ENCODE data around the gene KRT33B.
"Not testable (repeated sequence)": the region's sequence is repeated elsewhere in the genome, so short reads cannot be mapped to it uniquely, and the experiment has no call there.

The KRT33B gene

DNA sequence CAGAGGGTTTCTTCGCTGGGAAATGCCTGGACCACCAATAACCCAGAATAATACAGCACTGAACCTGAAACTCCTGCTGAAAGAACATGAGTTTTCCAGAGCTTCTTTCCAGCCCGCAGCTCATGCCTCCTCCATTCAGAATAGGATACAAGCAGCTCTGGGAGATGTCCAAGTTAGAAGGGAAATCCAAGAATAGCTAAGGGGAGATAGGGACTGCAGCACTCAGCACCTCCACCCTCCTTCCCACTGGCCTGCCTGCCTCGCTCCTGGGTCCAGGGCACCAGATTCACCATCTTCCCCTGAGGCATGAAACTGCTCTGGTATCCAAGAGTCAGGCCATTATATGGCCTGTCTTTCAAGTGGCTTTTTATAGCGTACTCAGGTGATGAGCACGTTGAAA, 23.7 kb upstream of the KRT33B start:
- no peak for DNase-seq

DNA sequence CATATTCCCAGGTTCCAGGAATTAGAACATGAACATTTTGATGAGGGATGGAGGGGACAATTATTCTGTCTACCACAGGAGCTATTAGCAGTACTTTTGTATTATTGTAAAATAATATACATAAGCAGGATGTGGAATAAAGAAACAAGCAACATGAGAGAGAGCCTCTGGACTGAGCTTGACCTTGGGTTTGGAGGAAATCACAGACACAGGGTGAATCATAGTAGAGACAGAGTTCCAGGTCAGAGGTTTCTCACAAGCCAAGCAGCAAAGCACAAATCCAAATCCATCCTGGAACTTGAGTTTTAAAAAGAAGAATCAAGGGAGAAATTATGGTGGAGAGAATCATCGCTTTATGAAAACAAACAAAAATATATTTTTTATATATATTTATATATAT, 22.7 kb upstream of the KRT33B start:
- no peak for DNase-seq

DNA sequence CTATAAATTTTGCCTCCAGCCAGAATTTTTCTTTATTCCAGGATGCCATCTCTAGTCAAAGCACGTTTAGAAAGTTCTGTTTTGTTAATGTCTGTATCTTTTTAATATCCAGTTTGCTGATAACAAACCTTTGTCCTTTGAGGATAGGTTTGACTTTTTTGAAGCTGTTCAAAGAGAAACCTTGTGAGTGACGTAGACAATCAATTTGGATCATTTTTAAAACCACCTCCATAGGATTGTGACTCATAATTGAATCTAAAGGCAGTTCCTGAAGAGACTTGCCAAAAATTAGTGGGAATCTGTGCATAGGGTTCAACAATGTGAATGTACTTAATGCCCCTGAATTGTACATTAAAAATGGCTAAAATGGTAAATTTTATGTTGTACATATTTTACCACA, 21.9 kb upstream of the KRT33B start:
- DNase-seq: no peak

DNA sequence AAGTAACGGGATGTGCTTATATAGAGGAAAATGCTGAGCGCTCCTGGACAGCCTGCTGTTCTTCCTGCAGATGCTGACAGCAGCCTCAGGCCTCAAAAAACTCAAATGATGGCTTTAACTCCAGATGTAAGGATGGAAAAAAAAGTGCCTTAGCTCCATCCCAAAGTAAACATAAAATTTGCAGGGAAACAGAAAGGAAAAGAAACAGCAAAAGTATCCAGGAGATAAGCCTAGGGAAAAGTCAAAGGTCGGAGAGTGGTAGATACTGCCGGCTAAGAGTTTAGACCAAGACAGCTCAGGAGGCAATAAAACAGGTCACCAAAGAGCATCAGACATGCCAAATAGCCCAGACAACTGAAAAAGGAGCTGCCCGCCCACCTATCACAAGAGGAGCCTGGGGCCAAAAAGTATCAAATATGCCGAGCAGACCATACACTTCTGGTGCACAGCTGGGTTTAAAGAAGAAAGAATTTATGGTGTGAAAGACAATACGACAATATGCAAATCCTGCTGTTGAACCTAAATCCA, 20.9 kb upstream of the KRT33B start:
- DNase-seq: no peak

DNA sequence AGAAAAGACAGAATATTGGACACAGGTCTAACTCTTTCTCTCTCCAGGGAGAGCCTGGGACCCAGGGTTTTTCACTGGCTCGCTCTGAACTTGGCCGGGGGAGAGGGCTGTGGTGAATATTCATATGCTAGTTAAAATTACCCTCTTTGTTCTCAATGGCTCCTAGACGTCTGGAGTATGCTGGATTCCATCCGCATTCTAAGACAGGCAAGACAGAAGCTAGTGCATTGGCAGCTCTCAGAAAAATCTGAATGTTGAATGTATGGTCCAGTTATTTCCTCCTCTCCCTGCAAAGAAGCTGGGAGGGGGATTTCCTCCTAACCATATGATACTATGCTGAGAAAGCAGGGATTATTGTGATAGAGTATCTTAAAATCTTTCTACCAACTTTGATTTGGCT, 18.1 kb upstream of the KRT33B start:
- DNase-seq: no peak

DNA sequence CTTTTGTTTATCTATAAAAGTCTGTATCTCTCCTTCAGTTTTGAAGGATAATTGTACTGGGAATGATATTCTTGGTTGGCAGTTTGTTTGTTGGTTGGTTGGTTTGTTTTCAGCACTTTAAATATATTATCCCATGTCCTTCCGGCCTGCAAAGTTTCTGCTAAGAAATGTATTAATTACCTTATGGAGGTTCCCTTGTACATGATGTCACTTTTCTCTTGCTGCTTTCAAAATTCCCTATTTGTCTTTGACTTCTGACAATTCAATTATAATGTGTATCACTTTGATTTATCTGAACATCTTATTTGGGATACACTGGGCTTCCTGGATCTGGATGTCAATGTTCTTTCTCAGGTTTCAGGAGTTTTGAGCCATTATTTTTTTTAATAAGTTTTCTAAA, 16.6 kb upstream of the KRT33B start:
- DNase-seq: no peak

DNA sequence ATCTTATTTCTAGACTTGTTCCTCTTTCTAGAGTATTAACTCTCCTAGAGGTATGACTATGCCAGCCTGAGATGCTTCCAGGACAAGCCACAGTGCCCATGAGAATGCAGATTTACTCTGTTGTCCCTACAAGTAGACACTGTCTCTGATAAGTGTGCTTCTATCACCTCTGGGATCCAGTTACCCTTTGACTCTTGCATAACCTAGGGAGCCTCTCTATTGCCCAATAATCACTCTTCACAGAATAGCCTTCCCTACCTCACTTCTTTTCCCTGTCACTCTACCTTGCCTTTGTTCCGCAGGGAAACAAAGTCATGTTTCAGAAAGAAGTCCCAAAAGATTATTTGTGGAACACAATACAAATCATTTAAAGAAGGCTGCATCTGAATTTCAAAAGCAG, 14.1 kb upstream of the KRT33B start:
- no peak for DNase-seq

DNA sequence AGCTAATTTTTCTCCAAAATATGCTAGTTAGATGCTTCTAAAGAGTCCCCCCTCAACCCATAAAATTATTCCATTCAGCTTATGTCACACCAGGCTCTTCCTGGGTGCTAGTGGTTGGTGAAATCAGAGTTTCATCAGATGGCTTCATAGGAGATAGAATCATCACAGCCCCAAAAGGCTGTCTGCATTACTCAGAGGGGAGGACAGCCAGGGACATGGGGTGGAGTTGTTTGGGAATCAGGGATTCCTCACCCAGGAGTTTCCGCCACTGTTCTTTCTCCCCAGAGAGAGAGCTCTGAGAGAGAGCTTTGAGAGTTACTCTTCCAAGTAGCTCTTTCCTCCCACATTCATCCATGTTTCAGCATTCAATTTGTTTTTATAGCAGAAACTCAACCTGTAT, 12.8 kb upstream of the KRT33B start:
- no peak for DNase-seq

DNA sequence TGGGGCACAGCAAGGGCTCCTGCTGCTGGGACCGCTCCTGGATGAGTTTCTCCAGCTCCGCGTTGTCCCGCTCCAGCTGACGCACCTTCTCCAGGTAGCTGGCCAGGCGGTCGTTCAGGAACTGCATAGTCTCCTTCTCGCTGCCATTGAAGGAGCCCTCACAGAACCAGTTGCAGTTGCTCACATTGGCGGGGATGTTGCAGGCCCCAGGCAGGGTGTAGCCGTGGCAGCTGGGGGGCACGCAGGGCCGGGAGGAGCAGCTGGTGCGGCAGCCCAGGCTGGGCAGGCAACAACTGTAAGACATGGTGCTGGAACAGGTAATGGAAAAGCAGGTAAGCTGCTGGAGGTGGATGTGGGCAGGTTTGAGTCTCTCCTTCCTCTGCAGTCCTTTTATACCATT, 12.3 kb upstream of the KRT33B start, which contains the start of gene KRT34:
KRT34 (minus strand) TSS at position 364 of the 400 bp plus-strand sequence; CDS start at position 304, 60 bp downstream.
- DNase-seq: not testable (repeated sequence)

DNA sequence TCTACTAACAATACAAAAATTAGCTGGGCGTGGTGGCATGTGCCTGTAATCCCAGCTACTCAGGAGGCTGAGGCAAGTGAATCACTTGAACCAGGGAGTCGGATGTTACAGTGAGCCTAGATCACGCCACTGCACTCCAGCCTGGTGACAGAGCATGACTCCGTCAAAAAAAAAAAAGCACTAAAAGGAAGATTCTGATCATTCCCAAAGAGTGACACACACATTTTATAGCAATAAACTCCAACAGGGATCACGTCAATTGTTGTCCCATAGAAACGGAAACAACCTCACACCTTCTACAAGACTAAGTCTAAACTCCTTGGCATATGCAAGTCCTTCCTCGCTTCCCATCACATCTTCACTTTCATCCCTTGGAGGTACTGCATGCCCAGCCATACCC, 10.5 kb upstream of the KRT33B start:
- not testable (repeated sequence) for DNase-seq

DNA sequence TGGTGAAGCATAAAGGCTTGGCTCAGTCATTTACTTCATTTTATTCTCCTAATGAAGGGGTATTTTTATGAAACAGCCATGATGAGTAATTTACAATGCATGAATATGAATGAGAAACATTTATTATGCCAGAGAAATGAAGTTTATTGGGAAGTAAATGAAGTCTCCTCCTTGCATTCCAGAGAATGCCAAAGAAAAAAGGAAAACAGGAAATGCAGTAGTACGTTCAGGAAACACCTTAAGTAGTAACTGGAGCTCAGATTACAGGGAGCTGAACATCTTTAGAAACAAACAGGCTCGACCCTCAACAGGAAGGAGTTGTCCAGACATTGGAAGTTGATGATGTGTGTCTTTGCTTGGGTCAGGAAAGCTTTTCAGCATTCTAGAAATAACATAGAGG, 7.9 kb upstream of the KRT33B start:
- no peak for DNase-seq

DNA sequence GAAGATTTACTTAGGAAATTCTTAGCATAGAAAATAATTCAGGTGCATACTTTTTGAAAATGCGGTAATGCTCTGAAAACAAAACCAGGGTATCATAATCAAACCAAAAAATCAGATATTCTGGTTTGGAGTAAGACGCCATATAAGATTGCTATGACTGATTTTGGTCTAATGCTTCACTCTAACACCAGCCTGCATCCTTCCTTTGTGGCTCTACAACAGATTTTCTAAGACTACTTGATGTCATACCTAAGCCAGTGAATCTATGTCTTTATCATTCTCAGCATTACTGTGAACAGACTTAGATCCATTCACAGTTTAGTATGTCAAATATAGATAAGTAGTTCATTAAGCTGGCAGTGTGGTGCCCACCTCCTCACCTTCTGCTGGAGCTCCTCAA, 590 bp downstream of the KRT33B start:
- DNase-seq: no peak

DNA sequence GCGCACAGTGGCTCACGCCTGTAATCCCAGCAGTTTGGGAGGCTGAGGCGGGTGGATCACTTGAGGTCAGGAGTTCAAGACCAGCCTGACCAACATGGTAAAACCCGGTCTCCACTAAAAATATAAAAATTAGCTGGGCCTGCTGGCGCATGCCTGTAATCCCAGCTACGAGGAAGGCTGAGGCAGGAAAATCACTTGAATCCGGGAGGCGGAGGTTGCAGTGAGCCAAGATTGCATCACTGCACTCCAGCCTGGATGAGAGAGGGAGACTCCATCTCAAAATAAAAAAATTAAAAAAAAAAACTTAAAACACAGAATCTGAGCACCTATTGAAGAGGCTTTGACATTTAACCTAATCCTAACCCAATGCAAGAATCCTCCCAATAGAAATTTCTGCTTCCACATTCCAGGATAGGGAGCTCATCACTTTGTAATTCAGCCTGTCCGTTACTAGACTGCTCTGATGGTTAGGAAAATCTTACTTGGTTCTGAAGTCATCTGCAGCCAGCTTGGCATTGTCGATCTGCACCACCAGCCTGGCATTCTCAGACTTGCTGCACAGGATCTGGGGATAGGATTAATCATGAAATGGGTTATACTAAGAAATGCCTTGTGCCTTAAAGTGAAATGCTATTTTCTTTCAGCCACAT, 2.1 kb downstream of the KRT33B start:
- DNase-seq: no peak

DNA sequence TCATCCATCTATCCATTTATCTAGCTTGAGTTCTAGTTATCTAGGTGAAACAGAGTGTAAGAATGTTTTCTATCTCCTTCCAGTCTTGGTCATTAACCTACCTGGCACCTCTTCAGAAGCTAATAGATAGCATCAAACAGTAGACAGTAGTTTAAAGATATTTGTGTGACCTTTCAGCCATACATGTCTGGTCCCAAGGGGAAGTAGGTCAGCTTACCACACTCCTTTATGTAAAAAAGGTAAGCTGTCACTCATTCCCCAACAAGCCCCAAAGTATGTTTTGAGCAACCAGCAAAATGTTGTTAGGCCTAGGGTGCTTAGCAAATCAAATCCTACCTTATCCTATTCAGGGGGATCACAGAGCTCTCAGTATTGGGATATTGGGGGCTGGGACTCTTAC, 3.5 kb downstream of the KRT33B start:
- no peak for DNase-seq

DNA sequence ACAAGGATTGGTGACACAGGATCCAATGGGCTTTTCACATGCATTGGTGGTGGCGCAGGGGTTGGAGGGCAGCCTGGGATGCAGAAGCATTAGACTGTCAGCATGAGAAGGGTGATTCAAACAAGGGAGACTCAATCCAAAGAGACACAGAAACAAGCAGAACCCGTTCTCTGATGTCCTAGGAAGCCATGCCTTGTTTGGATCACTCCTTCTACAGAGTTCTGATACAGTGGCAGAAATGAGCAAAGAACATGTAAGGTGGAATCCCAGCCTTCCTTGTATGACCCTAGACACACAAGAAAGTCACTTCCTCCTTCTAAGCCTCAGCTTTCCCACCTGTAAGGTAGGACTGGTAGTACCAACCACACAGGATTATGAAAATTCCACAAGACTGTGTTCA, 5.7 kb downstream of the KRT33B start:
- DNase-seq: no peak

DNA sequence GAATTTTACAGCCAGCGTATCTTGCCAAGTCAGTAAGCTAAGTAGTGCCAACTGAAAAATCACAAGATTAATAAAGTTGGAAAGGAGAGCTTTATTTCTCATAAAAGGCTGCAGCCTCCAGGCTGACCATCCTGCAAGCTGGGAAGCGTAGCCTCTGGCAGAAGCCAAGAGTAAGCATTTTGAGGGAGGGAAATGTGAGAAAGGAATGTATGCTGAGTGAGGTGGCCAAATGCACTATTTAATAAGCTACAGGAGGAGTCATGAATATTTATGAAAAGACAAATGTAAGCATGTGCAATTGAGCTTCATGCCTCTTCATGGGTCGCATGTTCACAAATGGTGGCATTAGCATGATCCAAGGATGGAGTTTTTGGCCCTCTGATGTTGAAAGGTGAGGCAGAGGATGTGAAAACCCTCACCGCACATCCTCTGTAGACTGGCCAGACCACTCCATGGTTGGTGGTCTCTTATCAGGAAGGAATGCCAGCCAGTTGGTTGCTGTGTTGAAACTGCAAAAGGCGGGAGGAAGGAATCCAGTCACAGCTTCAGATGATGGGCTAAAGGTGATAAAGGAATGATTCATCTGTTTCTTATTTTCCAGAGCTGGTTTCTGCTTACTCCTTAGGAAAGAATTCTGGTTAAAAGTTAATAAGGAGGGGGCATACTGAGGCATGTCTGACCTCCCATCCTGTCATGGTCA, 9.2 kb downstream of the KRT33B start:
- DNase-seq: no peak

DNA sequence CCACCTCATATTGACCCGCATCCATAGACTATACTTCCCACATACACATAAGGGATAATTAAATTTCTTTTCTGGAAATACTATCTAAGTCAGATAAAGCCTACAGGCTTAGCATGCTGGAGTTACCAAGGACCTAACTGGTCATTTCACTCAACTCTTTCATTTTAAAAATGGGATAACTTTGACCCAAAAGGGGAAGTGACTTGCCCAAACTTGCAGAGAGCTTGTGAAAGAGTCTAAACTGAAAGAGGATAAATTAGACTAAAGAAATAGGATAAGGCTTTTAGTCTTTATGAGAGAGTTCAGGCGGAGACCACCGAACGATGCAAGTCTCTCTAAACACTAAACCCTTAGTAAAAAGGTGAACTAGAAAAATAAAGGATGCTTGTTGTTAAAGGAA, 15.1 kb downstream of the KRT33B start:
- no peak for DNase-seq

DNA sequence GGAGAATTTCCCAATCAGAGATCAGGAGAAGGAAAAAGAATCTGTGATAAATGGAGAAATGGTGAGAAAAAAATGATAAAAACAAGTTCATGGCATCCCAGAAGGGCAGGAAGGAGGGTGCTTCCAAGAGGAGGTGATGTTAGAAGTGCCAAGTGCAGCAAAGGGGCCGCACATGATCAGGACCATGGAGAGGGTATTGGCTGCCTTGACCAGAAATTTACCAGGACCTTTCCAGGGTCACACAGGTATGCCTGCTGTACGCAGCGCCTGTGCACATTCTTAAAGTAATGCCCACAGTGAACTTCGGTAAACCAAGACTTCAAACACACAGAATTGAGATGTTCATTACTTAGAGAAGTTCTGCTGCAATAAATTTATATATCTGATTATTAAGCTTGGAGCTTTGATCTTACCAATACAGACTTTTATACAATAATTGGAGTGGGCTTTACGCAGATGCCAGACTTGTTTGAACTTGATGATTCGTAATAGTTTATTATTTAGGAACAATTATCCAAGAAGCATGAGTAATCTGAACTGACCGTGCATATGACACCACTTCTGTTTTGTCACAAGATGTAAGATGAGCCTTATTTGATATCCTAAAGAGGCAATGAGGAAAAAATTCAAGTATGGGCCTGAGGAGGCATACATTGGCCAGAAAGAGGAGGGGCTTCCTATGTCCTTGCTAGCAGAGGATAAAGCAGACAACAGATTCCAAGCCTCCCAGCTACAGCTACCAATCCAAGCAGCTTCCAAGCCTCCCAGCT, 16.8 kb downstream of the KRT33B start:
- no peak for DNase-seq

DNA sequence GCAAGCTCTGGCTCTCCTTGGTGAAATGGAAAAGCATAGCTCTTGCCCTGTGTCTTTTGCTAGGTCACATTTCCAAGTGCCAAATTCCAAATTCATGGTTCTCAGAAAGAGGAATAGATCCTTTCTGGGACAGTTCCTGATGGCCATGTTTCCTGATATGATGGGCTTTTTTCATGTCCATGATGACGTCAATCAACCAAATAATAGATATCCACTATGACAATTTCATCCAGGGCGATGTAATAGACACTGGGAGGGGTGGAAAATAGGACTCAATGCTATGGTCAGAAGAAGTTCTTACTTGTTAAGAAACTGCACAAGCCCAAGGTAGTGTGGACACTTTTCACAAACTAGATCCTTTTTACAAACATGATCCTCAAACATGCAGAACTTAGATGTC, 18.4 kb downstream of the KRT33B start:
- no peak for DNase-seq

DNA sequence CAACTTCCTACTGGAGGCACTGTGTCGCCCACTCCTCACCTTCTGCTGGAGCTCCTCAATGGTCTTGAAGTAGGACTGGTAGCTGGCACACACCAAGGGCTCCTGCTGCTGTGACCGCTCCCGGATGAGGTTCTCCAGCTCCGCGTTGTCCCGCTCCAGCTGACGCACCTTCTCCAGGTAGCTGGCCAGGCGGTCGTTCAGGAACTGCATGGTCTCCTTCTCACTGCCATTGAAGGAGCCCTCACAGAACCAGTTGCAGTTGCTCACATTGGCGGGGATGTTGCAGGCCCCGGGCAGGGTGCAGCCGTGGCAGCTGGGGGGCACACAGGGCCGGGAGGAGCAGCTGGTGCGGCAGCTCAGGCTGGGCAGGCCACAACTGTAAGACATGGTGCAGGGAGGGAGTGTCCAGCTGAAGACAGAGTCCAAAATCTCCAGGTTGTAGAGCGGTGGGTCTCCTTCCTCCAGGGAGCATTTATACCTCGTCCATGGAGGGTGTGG, 19.2 kb downstream of the KRT33B start, which contains the start of gene KRT33A:
KRT33A (minus strand) TSS at position 448 of the 498 bp plus-strand sequence; CDS start at position 387, 61 bp downstream.
- DNase-seq: not testable (repeated sequence)

DNA sequence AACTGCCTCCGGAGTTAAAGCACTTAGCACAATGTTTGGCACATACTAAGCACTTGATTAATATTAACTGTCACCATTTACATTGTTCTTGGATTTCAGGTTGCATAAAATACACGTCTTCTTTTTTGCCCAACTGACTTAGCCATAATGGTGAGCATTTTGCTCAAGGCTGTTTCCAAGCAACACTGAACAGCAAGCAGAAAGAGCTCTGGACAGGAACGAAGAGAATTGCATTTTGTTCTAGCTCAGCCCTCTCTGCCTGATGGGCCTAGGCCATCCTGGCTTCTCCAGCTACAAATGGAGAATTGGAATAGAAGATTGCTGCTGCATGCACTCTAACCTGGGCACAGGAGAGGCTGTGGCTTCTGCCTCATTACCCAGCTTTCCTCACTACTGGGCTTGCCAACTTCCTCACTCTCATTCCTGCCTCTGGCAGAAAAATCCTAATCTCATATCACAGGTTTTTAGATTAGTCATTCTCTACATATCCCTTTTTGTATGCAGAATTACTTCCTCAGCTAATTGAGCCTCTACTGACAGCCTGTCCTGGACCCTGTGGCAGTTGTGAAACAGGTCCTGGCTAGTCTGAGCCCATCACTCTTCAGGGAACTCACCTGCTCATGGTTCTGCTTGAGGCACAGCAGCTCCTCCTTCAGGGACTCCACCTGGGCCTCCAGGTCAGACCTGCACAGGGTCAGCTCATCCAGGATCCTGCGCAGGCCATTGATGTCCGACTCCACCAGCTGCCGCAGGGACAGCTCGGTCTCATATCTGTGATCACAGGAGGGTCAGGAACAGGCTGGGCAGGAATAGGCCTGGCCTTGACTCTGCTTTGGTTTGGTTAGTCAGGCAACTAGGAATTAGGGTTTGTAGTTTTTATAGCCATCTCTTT, 21.5 kb downstream of the KRT33B start:
- DNase-seq: no peak

DNA sequence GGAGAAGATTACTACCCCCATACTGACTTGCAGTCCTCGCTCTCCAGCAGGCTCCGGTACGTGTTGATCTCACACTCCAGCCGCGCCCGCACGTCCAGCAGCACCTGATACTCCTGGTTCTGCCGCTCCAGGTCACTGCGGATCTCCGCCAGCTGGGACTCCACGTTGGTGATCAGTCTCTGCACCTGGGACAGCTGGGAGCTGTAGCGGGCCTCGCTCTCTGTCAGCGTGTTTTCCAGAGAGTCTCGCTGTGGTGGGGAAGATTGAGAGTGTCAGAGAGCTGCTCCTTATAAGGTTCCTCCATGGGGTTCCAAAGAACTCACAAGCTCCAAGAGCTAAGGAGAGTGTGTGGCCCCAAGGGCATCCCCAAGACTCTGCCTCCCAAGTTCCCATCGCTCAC, 23.2 kb downstream of the KRT33B start:
- not testable (repeated sequence) for DNase-seq
